ENCODE results near the gene NBPF1.
"Not testable (repeated sequence)": the region's sequence is repeated elsewhere in the genome, so short reads cannot be mapped to it uniquely, and the experiment has no call there.

DNA sequence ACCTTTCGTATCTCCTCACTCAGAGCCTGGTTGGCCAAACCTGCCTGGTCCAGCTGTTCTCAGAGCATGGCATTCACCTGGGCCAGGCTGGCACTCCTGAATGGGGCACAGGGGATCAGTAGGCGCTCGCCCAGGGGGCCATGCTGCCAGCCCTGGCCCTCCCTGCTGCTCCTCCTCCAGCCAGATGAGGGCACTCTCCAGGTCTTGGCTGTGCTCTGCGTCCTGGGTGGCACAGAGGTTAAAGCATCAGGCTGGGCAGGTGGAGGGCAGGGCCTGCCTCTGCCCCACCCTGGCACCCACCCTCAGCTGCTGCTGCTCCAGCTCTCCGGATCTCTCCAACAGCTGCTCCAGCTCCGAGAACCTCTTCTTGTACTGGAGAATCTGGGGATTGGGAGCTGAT lies 43.2 kb upstream of the NBPF1 start:
- TF ChIP-seq SP1 (IDR thresholded peaks at IDR 0.05); LEF1 (IDR thresholded peaks at IDR 0.05; ENCODE audit: borderline replicate concordance); TARDBP (IDR thresholded peaks at IDR 0.05); ZNF384 (IDR thresholded peaks at IDR 0.05); FOXK2 (IDR thresholded peaks at IDR 0.05); BHLHE40 (IDR thresholded peaks at IDR 0.05; ENCODE audit: borderline replicate concordance); HDGF (IDR thresholded peaks at IDR 0.05; ENCODE audit: borderline replicate concordance); ARNT (IDR thresholded peaks at IDR 0.05); FOXM1 (IDR thresholded peaks at IDR 0.05; ENCODE audit: borderline replicate concordance); NFRKB (IDR thresholded peaks at IDR 0.05); SUZ12 (IDR thresholded peaks at IDR 0.05); CTBP1 (IDR thresholded peaks at IDR 0.05; ENCODE audit: borderline replicate concordance); FOXA1 (IDR thresholded peaks at IDR 0.05): not testable (repeated sequence)
- TF ChIP-seq, protein P1, sequence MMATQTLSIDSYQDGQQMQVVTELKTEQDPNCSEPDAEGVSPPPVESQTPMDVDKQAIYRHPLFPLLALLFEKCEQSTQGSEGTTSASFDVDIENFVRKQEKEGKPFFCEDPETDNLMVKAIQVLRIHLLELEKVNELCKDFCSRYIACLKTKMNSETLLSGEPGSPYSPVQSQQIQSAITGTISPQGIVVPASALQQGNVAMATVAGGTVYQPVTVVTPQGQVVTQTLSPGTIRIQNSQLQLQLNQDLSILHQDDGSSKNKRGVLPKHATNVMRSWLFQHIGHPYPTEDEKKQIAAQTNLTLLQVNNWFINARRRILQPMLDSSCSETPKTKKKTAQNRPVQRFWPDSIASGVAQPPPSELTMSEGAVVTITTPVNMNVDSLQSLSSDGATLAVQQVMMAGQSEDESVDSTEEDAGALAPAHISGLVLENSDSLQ (IDR thresholded peaks at IDR 0.05): not testable (repeated sequence)

Data from HEK293T (cell line).